ENCODE measurements around the gene PLEKHG4B. TPM values are rescaled to one million over a fixed set of nuclear protein-coding genes. Genes with fewer than 3 reads are reported as not detected.

PLEKHG4B gene
- total and polyA plus RNA-seq, 7 donors, result 0.01 TPM; not detected in 6

DNA sequence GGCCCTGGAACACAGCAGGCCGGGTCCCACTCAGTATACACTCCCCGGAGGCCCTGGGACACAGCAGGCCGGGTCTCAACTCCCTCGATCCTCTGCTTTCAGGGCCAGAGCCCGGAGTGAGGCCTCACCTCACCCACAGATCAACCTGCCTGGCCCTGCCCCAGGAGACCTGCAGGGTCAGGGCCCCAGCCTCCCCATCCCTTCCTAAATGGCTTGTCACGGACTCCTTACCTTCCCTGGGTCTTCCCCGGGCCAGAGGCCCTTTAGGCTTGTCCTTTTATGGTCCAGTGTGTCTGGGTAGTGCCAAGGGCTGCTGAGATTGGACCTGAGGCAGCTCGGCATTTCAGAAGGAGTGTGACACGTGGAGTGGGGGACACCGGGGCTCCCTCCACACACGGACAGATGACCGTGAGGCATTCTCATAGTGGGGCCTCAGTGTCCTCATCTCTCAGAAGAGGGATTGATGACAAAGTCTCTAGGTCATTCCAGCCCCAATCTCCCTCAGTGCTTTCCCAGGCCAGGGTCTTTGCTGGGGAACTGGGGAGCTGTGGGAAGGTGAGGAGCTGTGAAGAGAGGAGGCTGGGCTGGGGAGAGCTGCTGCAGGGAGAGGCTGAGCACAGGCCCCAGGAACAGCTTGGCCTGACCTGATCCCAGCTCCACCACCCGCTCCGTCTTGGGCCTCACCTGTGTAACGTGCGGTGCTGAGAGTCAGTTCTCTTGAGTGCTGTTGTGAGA lies 18.0 kb upstream of the PLEKHG4B start:
- peaks cover 0 to 31% (median 3%) of the 10 kb centered on the region in 3 donors for H3K27me3 ChIP-seq (ENCODE audit: insufficient read depth in 3 of 3, low read length in 2 of 3)
- TF ChIP-seq, protein P1, sequence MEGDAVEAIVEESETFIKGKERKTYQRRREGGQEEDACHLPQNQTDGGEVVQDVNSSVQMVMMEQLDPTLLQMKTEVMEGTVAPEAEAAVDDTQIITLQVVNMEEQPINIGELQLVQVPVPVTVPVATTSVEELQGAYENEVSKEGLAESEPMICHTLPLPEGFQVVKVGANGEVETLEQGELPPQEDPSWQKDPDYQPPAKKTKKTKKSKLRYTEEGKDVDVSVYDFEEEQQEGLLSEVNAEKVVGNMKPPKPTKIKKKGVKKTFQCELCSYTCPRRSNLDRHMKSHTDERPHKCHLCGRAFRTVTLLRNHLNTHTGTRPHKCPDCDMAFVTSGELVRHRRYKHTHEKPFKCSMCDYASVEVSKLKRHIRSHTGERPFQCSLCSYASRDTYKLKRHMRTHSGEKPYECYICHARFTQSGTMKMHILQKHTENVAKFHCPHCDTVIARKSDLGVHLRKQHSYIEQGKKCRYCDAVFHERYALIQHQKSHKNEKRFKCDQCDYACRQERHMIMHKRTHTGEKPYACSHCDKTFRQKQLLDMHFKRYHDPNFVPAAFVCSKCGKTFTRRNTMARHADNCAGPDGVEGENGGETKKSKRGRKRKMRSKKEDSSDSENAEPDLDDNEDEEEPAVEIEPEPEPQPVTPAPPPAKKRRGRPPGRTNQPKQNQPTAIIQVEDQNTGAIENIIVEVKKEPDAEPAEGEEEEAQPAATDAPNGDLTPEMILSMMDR (IDR thresholded peaks at IDR 0.05), result no peak
- ATAC-seq, result no peak
- H3K4me1 ChIP-seq, result no peaks in the 10 kb centered on the region
- 85 to 88% (median 88%) methylated on average over 16 of the region's 16 CpGs for WGBS, 3 donors
- DNase-seq, result no peak
- H3K9me3 ChIP-seq, result no peaks in the 10 kb centered on the region
- no peak overlapping the region for H3K4me3 ChIP-seq
- intact Hi-C loops (cut with DNase I), result no loop called here
- no peaks in the 10 kb centered on the region for H3K36me3 ChIP-seq (ENCODE audit: insufficient read depth in 1 of 2, low read depth in 1 of 2)
- H3K27ac ChIP-seq, result no peak overlapping the region

- Histone ChIP-seq H3K27me3 (ENCODE audit: insufficient read depth in 3 of 3, low read length in 2 of 3) (peaks cover 0 to 28% (median 3%) of the 10 kb centered on the region in 3 donors), H3K4me1 (no peaks in the 10 kb centered on the region), H3K27ac (no peak overlapping the region), H3K4me3 (no peak overlapping the region), H3K36me3 (ENCODE audit: insufficient read depth in 1 of 2, low read depth in 1 of 2) (no peaks in the 10 kb centered on the region), H3K9me3 (no peaks in the 10 kb centered on the region)
- 71 to 76% (median 74%) methylated on average over 15 of the region's 15 CpGs for WGBS, 3 donors
- no peak for ATAC-seq
- TF ChIP-seq, protein P1 (IDR thresholded peaks at IDR 0.05), result no peak
- intact Hi-C loops (cut with DNase I), result no loop called here
- DNase-seq, result no peak
These were observed 17.4 kb upstream of the PLEKHG4B start for GRCh38 chr5:74503-75109.

DNA sequence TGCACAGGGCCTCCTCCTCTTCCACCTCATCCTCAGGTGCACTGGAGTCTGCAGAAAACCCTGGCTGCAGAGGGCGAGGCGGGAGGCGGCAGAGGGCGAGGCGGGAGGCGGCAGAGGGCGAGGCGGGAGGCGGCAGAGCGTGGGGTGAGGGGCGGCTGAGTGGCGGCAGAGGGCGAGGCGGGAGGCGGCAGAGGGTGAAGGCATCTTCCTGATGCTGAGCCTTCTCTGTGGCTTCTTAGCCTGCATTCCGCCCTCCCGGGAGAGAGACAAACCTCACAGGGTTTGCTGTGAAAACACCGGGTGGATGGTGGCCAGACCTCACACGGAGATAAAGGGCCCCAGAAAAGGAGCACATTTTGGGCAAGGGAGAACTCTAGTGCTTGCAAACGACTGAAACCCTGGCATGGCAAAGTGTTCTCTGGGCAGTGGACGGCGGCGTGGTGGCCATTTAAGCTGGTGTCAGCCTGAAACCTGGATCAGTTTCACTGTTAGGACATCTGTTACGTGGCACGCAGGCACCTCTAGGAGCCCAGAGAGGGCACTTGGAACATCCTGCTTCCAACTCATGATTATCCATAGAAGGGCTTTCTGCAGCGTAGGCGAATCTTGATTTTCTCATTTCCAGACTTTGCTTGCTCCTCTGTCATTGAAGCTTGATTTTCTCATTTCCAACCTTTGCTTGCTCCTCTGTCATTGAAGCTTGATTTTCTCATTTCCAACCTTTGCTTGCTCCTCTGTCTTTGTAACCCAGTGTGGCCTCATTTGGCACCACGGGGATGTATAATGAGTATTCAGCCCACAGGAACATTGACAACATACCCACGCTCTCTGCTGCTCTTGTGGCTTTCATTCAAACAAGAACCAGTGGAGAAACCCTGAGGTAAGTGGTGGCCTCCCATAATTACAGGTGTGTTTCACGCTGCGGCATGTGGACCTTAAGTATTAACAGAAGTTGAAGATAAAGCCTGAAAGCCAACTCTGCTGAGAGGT lies 16.3 kb upstream of the PLEKHG4B start:
- H3K4me3 ChIP-seq, result no peak overlapping the region
- H3K4me1 ChIP-seq, result no peaks in the 10 kb centered on the region
- ATAC-seq (no peak), DNase-seq (no peak)
- H3K27ac ChIP-seq, result no peak overlapping the region
- 42 to 50% (median 48%) methylated on average over 31 of the region's 31 CpGs for WGBS, 3 donors
- H3K36me3 ChIP-seq (ENCODE audit: insufficient read depth in 1 of 2, low read depth in 1 of 2), result no peaks in the 10 kb centered on the region
- no peaks in the 10 kb centered on the region for H3K9me3 ChIP-seq
- peaks cover 0 to 31% (median 3%) of the 10 kb centered on the region in 3 donors for H3K27me3 ChIP-seq (ENCODE audit: insufficient read depth in 3 of 3, low read length in 2 of 3)
- TF ChIP-seq, protein P1 (IDR thresholded peaks at IDR 0.05), result no peak
- intact Hi-C loops (cut with DNase I), result no loop called here

GRCh38 chr5:76358-77169 lies 15.4 kb upstream of the PLEKHG4B start:
- Histone ChIP-seq H3K27ac (no peak overlapping the region), H3K4me1 (no peaks in the 10 kb centered on the region), H3K4me3 (no peak overlapping the region), H3K36me3 (ENCODE audit: insufficient read depth in 1 of 2, low read depth in 1 of 2) (no peaks in the 10 kb centered on the region), H3K27me3 (ENCODE audit: insufficient read depth in 3 of 3, low read length in 2 of 3) (peaks cover 0 to 38% (median 5%) of the 10 kb centered on the region in 3 donors), H3K9me3 (no peaks in the 10 kb centered on the region)
- DNase-seq, result no peak
- TF ChIP-seq, protein P1 (IDR thresholded peaks at IDR 0.05), result no peak
- ATAC-seq, result no peak
- intact Hi-C loops (cut with DNase I), result no loop called here
- WGBS, 3 donors, result 69 to 76% (median 76%) methylated on average over 22 of the region's 22 CpGs
